ENCODE results near the gene EEF2K.

The EEF2K gene

DNA sequence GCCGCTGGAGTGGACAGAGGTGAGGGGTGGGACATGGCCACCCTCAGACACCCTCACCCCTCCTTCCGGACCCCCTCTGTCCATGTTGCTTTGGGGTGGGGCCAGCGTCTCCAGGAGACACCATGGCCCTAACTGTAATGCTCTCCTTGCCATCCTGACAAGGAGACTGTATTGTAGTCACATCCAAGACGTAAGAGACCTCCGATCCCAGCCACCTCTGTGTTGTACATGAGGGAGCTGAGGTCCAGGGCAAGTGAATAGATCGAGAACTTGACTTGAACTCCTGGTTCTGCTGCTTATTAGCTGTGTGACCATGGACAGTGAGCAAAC, 121.3 kb downstream of the EEF2K start:
- ChIA-PET CTCF (interaction anchor here (1.1 to 3.2 kb wide), 2 partner anchors 8 to 1224 kb away, joined by 3 to 13 read pairs; no protein-coding TSS in a partner anchor), POLR2A (no interaction called here)
- 100% methylated on average over 4 of the region's 6 CpGs for WGBS (ENCODE audit: insufficient coverage)
- Histone ChIP-seq H3K4me3 (ENCODE audit: control insufficient read depth in 1 of 7, extremely low read depth in 1 of 7, insufficient read depth in 4 of 7, low read depth in 2 of 7, low read length in 6 of 7) (no peak overlapping the region), H3K4me1 (ENCODE audit: control extremely low read depth in 1 of 4, control insufficient read depth in 4 of 4, insufficient read depth in 4 of 4, low read length in 3 of 4) (no peaks in the 10 kb centered on the region), H3K9me3 (ENCODE audit: control extremely low read depth in 1 of 5, control insufficient read depth in 4 of 5, insufficient read depth in 2 of 5, low read depth in 1 of 5, low read length in 4 of 5) (no peaks in the 10 kb centered on the region), H3K36me3 (ENCODE audit: control insufficient read depth in 4 of 4, insufficient read depth in 4 of 4, low read length in 3 of 4) (peaks cover 10 to 95% (median 74%) of the 10 kb centered on the region in 4 experiments), H3K27ac (ENCODE audit: insufficient read depth in 1 of 2, low read depth in 1 of 2, low read length in 2 of 2, poor library complexity in 1 of 2, severe bottlenecking in 2 of 2) (no peak overlapping the region), H3K27me3 (replicated peaks in 2 of 5; ENCODE audit: control insufficient read depth in 4 of 5, insufficient read depth in 5 of 5, low read length in 4 of 5) (no peaks in the 10 kb centered on the region)
- DNase-seq, result no peak

DNA sequence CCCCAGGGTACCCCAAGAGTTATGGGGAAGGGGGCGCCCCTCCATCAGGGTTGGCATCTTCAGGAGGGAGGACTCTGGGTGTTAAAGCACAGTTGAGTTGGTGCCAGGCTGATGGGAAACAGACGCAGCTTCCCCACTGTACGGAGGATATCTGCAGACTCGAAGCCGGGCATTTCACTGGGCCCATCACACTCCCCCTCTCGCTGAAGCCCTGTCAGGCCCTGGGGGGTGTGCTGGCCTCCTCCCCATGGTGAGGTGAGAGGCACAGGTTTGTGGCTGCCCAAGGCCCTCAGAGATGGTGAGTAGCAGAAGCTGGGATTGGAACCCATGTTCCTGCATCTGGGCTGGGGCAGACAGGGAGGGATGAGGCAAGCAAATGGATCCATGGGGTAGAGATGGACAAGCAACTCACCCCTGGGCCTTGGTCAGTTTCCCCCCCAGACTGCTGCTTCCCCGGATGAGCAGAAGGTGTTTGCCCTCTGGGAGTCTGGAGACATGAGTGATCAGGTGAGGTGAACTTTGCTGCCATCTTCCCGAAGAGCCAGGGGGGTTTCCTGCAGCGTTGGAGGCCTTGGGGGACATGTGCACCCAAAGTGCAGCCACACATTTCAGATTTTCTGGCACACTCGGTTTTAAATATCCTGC, 122.1 kb downstream of the EEF2K start:
- Histone ChIP-seq H3K27me3 (replicated peaks in 2 of 5; ENCODE audit: control insufficient read depth in 4 of 5, insufficient read depth in 5 of 5, low read length in 4 of 5) (no peaks in the 10 kb centered on the region), H3K36me3 (ENCODE audit: control insufficient read depth in 4 of 4, insufficient read depth in 4 of 4, low read length in 3 of 4) (peaks cover 10 to 91% (median 75%) of the 10 kb centered on the region in 4 experiments), H3K9me3 (ENCODE audit: control extremely low read depth in 1 of 5, control insufficient read depth in 4 of 5, insufficient read depth in 2 of 5, low read depth in 1 of 5, low read length in 4 of 5) (no peaks in the 10 kb centered on the region), H3K27ac (ENCODE audit: insufficient read depth in 1 of 2, low read depth in 1 of 2, low read length in 2 of 2, poor library complexity in 1 of 2, severe bottlenecking in 2 of 2) (no peak overlapping the region), H3K4me3 (ENCODE audit: control insufficient read depth in 1 of 7, extremely low read depth in 1 of 7, insufficient read depth in 4 of 7, low read depth in 2 of 7, low read length in 6 of 7) (no peak overlapping the region), H3K4me1 (ENCODE audit: control extremely low read depth in 1 of 4, control insufficient read depth in 4 of 4, insufficient read depth in 4 of 4, low read length in 3 of 4) (no peaks in the 10 kb centered on the region)
- ChIA-PET POLR2A (no interaction called here), CTCF (interaction anchor here (1.1 to 3.2 kb wide), 2 partner anchors 9 to 1224 kb away, joined by 3 to 13 read pairs; no protein-coding TSS in a partner anchor)
- WGBS (ENCODE audit: insufficient coverage), result 95% methylated on average over 10 of the region's 10 CpGs
- DNase-seq, result no peak

DNA sequence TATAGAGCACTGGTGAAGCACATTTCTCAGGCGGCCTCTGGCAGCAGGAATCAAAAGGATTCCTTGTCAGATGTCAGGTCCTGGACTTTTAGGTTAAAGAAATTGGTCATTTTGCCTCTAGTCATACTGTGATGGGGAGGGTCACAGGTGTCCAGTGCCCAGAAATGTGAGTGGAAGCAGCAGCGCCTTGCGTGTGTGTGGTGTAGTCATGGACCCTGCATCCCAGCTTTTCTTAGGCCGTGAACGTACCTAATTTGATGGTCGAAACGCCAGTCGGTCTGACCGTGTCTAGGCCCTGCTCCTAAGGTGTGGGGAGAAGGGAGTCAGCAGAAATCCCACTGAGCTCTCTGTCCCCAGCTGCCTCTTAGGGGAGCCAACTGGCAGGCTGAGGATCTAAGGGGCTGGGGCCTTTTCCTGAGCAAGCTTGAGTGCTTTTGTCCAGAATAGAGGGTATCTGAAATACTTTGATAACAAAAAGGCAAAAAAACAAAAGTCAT, 123.2 kb downstream of the EEF2K start:
- no peak overlapping the region for H3K4me3 ChIP-seq (ENCODE audit: control insufficient read depth in 1 of 7, extremely low read depth in 1 of 7, insufficient read depth in 4 of 7, low read depth in 2 of 7, low read length in 6 of 7)
- DNase-seq, result no peak
- H3K4me1 ChIP-seq (ENCODE audit: control extremely low read depth in 1 of 4, control insufficient read depth in 4 of 4, insufficient read depth in 4 of 4, low read length in 3 of 4), result no peaks in the 10 kb centered on the region
- 100% methylated on average over 3 of the region's 9 CpGs for WGBS (ENCODE audit: insufficient coverage)
- H3K9me3 ChIP-seq (ENCODE audit: control extremely low read depth in 1 of 5, control insufficient read depth in 4 of 5, insufficient read depth in 2 of 5, low read depth in 1 of 5, low read length in 4 of 5), result no peaks in the 10 kb centered on the region
- H3K36me3 ChIP-seq (ENCODE audit: control insufficient read depth in 4 of 4, insufficient read depth in 4 of 4, low read length in 3 of 4), result peaks cover 17 to 91% (median 74%) of the 10 kb centered on the region in 4 experiments
- no peaks in the 10 kb centered on the region for H3K27me3 ChIP-seq (replicated peaks in 2 of 5; ENCODE audit: control insufficient read depth in 4 of 5, insufficient read depth in 5 of 5, low read length in 4 of 5)
- POLR2A ChIA-PET, result no interaction called here
- H3K27ac ChIP-seq (ENCODE audit: insufficient read depth in 1 of 2, low read depth in 1 of 2, low read length in 2 of 2, poor library complexity in 1 of 2, severe bottlenecking in 2 of 2), result no peak overlapping the region
- CTCF ChIA-PET, result interaction anchor here (0.8 to 3.2 kb wide), 2 partner anchors 10 to 333 kb away, joined by 3 to 13 read pairs; no protein-coding TSS in a partner anchor

DNA sequence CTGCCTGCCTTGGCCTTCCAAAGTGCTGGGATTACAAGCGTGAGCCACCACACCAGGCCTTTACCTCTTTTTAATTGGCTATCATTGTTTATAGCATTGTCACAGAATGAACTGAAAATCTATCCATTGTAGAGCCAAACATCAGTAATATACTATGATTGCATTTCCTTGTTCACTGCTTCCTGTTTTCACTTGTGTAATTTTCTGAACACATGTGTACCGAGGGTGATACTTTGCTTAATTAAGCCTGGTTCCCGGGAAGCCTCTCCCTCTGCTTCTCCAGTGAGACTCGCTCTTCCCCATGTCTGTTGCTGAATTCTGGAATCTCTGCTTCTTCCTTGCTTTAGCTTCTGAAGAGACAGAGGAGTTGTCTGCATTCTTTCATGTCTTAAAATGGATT, 124.2 kb downstream of the EEF2K start:
- Histone ChIP-seq H3K36me3 (ENCODE audit: control insufficient read depth in 4 of 4, insufficient read depth in 4 of 4, low read length in 3 of 4) (peaks cover 18 to 91% (median 74%) of the 10 kb centered on the region in 4 experiments), H3K9me3 (ENCODE audit: control extremely low read depth in 1 of 5, control insufficient read depth in 4 of 5, insufficient read depth in 2 of 5, low read depth in 1 of 5, low read length in 4 of 5) (peaks cover 0 to 8% (median 0%) of the 10 kb centered on the region in 5 experiments), H3K27me3 (replicated peaks in 2 of 5; ENCODE audit: control insufficient read depth in 4 of 5, insufficient read depth in 5 of 5, low read length in 4 of 5) (no peaks in the 10 kb centered on the region), H3K27ac (ENCODE audit: insufficient read depth in 1 of 2, low read depth in 1 of 2, low read length in 2 of 2, poor library complexity in 1 of 2, severe bottlenecking in 2 of 2) (no peak overlapping the region), H3K4me1 (ENCODE audit: control extremely low read depth in 1 of 4, control insufficient read depth in 4 of 4, insufficient read depth in 4 of 4, low read length in 3 of 4) (no peaks in the 10 kb centered on the region), H3K4me3 (ENCODE audit: control insufficient read depth in 1 of 7, extremely low read depth in 1 of 7, insufficient read depth in 4 of 7, low read depth in 2 of 7, low read length in 6 of 7) (no peak overlapping the region)
- 92% methylated on average over 2 of the region's 4 CpGs for WGBS (ENCODE audit: insufficient coverage)
- no peak for DNase-seq
- POLR2A ChIA-PET, result no interaction called here
- CTCF ChIA-PET, result interaction anchor here (0.8 to 3.2 kb wide), 3 partner anchors 11 to 334 kb away, joined by 3 to 13 read pairs (median 3); no protein-coding TSS in a partner anchor

DNA sequence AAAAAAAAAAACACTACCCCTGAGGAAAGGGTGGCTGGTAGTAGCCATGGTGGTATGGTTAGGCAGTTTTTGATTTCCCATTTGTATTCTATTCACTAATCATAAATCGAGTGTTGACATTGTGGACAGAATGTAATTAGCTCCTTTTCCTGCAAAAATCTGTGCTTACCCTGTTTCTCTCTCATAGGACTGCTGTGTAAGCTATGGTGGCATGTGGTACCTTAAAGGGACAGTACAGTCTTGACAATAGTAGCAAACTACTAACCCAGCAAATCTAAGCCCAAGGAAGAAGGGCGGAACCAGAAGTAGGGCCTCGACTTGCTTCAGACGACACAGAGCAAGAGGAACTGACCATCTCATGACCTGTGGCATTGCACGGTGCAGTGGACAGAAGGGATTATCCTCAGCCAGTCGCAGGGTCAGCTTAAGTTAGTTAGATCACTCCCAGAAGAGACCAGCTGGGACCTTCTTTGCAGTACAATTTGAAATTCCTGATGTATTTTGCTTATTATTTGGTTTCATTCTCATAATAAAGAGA, 127.4 kb downstream of the EEF2K start:
- Histone ChIP-seq H3K4me3 (ENCODE audit: control insufficient read depth in 1 of 7, extremely low read depth in 1 of 7, insufficient read depth in 4 of 7, low read depth in 2 of 7, low read length in 6 of 7) (no peak overlapping the region), H3K27ac (ENCODE audit: insufficient read depth in 1 of 2, low read depth in 1 of 2, low read length in 2 of 2, poor library complexity in 1 of 2, severe bottlenecking in 2 of 2) (no peak overlapping the region), H3K9me3 (ENCODE audit: control extremely low read depth in 1 of 5, control insufficient read depth in 4 of 5, insufficient read depth in 2 of 5, low read depth in 1 of 5, low read length in 4 of 5) (peaks cover 0 to 36% (median 14%) of the 10 kb centered on the region in 5 experiments), H3K4me1 (ENCODE audit: control extremely low read depth in 1 of 4, control insufficient read depth in 4 of 4, insufficient read depth in 4 of 4, low read length in 3 of 4) (no peaks in the 10 kb centered on the region), H3K27me3 (replicated peaks in 2 of 5; ENCODE audit: control insufficient read depth in 4 of 5, insufficient read depth in 5 of 5, low read length in 4 of 5) (no peaks in the 10 kb centered on the region), H3K36me3 (ENCODE audit: control insufficient read depth in 4 of 4, insufficient read depth in 4 of 4, low read length in 3 of 4) (peaks cover 27 to 70% (median 55%) of the 10 kb centered on the region in 4 experiments)
- 78% methylated on average over 5 of the region's 6 CpGs for WGBS (ENCODE audit: insufficient coverage)
- ChIA-PET CTCF (interaction anchor here (1.0 kb wide), 1 partner anchor 31 kb away, joined by 3 read pairs; no protein-coding TSS in a partner anchor), POLR2A (no interaction called here)
- no peak for DNase-seq

DNA sequence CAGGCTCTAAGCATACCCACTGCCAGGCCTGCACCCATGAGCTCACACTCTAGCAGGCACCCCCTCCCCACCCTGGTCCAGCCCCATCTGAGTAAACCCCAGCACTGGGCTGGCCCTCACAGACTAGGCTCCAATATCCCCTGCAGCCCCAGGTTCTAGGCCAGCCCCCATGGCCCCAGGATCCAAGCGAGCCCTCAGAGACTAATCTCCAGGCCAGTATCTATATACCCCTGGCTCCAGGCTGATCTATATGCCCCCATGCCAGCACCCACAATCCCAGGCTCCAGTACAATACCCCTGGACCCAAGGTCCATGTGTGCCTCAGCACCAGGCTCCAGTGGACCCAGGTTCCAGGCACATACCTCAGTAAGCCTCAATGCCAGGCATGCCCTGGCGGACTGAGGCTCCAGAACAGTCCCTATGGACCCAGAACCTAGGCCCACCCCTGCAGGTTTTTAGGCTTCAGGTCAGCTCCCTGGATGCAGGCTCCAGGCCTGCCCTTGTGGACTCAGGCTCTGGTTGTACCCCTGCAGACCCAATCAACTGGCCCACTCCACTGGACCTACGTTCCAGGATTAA, 129.7 kb downstream of the EEF2K start:
- no peaks in the 10 kb centered on the region for H3K27me3 ChIP-seq (replicated peaks in 2 of 5; ENCODE audit: control insufficient read depth in 4 of 5, insufficient read depth in 5 of 5, low read length in 4 of 5)
- no peaks in the 10 kb centered on the region for H3K4me1 ChIP-seq (ENCODE audit: control extremely low read depth in 1 of 4, control insufficient read depth in 4 of 4, insufficient read depth in 4 of 4, low read length in 3 of 4)
- ChIA-PET CTCF (interaction anchor here (1.6 kb wide), 1 partner anchor 15 kb away, joined by 6 read pairs; no protein-coding TSS in a partner anchor), POLR2A (no interaction called here)
- H3K36me3 ChIP-seq (ENCODE audit: control insufficient read depth in 4 of 4, insufficient read depth in 4 of 4, low read length in 3 of 4), result peaks cover 23 to 51% (median 47%) of the 10 kb centered on the region in 4 experiments
- H3K27ac ChIP-seq (ENCODE audit: insufficient read depth in 1 of 2, low read depth in 1 of 2, low read length in 2 of 2, poor library complexity in 1 of 2, severe bottlenecking in 2 of 2), result no peak overlapping the region
- H3K4me3 ChIP-seq (ENCODE audit: control insufficient read depth in 1 of 7, extremely low read depth in 1 of 7, insufficient read depth in 4 of 7, low read depth in 2 of 7, low read length in 6 of 7), result no peak overlapping the region
- 92% methylated on average over 1 of the region's 3 CpGs for WGBS (ENCODE audit: insufficient coverage)
- H3K9me3 ChIP-seq (ENCODE audit: control extremely low read depth in 1 of 5, control insufficient read depth in 4 of 5, insufficient read depth in 2 of 5, low read depth in 1 of 5, low read length in 4 of 5), result peaks cover 2 to 48% (median 14%) of the 10 kb centered on the region in 5 experiments
- DNase-seq, result no peak

DNA sequence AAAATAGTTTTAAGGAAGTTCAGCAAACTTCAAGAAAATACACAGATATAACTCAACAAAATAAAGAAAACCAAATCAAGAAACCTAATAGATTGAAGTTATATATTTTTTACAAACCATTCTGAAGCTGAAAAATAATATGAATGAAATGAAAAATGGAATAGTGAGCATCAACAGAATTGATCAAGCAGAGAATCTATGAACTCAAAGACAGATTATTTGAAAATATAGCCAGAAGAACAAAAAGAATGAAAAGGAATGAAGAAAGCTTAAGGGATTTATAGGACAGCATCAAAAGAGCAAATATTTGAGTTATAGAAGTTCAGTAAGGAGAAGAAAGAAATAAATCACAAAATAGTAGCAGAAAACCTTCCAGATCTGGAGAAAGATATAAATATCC, 130.5 kb downstream of the EEF2K start:
- no peaks in the 10 kb centered on the region for H3K4me1 ChIP-seq (ENCODE audit: control extremely low read depth in 1 of 4, control insufficient read depth in 4 of 4, insufficient read depth in 4 of 4, low read length in 3 of 4)
- H3K27me3 ChIP-seq (replicated peaks in 2 of 5; ENCODE audit: control insufficient read depth in 4 of 5, insufficient read depth in 5 of 5, low read length in 4 of 5), result no peaks in the 10 kb centered on the region
- H3K9me3 ChIP-seq (ENCODE audit: control extremely low read depth in 1 of 5, control insufficient read depth in 4 of 5, insufficient read depth in 2 of 5, low read depth in 1 of 5, low read length in 4 of 5), result peaks cover 2 to 51% (median 14%) of the 10 kb centered on the region in 5 experiments
- H3K27ac ChIP-seq (ENCODE audit: insufficient read depth in 1 of 2, low read depth in 1 of 2, low read length in 2 of 2, poor library complexity in 1 of 2, severe bottlenecking in 2 of 2), result no peak overlapping the region
- DNase-seq, result no peak
- POLR2A ChIA-PET, result no interaction called here
- H3K4me3 ChIP-seq (ENCODE audit: control insufficient read depth in 1 of 7, extremely low read depth in 1 of 7, insufficient read depth in 4 of 7, low read depth in 2 of 7, low read length in 6 of 7), result no peak overlapping the region
- CTCF ChIA-PET, result interaction anchor here (0.7 to 1.7 kb wide), 4 partner anchors 12 to 34 kb away, joined by 3 to 6 read pairs (median 4); no protein-coding TSS in a partner anchor
- peaks cover 21 to 45% (median 42%) of the 10 kb centered on the region in 4 experiments for H3K36me3 ChIP-seq (ENCODE audit: control insufficient read depth in 4 of 4, insufficient read depth in 4 of 4, low read length in 3 of 4)
